ENCODE results near the gene GOPC.

DNA sequence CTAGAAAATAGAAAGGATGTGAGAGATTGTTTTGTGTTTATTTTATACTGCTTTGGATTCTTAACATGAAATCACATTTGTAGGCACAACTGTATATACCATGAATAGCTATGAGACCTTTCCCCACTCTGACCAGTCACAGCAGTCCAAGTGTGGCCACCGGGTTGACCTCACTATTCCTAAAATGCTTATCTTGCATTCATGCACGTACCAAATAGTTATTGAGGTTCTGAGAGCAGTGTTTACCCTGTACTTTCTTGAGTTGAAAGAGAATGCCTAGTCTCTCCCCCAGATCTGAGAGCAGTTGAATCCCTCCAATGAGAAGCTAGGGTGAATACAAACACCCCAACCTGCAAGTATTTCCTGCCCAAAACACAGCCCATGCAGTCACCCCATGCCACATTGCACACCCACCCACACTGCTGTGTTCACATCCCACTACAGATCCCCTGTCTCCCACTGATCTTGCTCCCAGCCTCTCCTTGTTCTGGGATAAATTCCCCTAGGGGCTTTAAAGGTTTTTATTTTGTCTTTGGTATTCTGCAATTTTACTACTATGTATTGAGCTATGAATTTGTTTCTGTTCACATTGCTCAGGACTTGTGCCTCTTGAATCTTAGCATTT, 51.6 kb downstream of the GOPC start:
- no peak for TF ChIP-seq CTCF (IDR thresholded peaks at IDR 0.05)
- no peak for TF ChIP-seq POLR2A (IDR thresholded peaks at IDR 0.05)
